Retinal pigment epithelial cell (primary cell): ENCODE measurements around the gene OR6C74.

Experiments used
- DNase-seq: peaks from one replicate; pipeline ENCODE4 v3.0.0-alpha.2; 2010; ENCODE audit warnings: low read depth
- H3K4me3 ChIP-seq: 2 replicates; pipeline ENCODE4 v1.5.1; 2011; ENCODE audit warnings: mild to moderate bottlenecking, low read length, control low read depth, moderate library complexity
- TF ChIP-seq, protein P1 (sequence below): conservative IDR thresholded peaks from 2 replicates; pipeline ENCODE4 v1.5.1; 2011; ENCODE audit warnings: low read depth, low read length, control low read depth, inconsistent platforms

Gene OR6C74

GRCh38 chr12:55244309-55244708, at the start of gene OR6C74:
Gene OR6C74, plus strand, starts transcription at chr12:55244609. Its CDS starts 2,679 bp downstream, at chr12:55247288.
- TF ChIP-seq, protein P1, sequence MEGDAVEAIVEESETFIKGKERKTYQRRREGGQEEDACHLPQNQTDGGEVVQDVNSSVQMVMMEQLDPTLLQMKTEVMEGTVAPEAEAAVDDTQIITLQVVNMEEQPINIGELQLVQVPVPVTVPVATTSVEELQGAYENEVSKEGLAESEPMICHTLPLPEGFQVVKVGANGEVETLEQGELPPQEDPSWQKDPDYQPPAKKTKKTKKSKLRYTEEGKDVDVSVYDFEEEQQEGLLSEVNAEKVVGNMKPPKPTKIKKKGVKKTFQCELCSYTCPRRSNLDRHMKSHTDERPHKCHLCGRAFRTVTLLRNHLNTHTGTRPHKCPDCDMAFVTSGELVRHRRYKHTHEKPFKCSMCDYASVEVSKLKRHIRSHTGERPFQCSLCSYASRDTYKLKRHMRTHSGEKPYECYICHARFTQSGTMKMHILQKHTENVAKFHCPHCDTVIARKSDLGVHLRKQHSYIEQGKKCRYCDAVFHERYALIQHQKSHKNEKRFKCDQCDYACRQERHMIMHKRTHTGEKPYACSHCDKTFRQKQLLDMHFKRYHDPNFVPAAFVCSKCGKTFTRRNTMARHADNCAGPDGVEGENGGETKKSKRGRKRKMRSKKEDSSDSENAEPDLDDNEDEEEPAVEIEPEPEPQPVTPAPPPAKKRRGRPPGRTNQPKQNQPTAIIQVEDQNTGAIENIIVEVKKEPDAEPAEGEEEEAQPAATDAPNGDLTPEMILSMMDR = no peak
- no peak for DNase-seq
- no peak within 1 kb of the TSS for H3K4me3 ChIP-seq

DNA sequence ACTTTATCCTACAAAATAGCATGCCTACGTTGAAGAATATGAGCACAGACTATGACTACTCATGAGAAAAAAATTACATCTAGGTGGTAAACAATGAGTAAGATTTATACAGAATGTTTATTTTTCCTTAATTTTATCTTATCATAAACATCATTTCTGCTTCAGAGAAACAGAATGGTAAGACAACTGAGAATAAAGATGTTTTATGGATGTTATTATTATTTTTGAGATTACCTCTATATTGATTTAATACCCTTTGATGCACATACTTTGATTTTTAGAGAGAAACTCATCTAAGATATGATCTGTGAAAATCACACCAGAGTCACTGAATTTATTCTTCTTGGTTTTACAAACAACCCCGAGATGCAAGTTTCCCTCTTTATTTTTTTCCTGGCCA, 23.7 kb upstream of the OR6C74 start, which contains the start of gene OR10A7:
TSS of gene OR10A7 (plus strand) at position 301 of the 400 bp plus-strand sequence. CDS start at position 301, 0 bp downstream.
- TF ChIP-seq, protein P1 = no peak
- no peak within 1 kb of the TSS for H3K4me3 ChIP-seq
- DNase-seq = no peak

DNA sequence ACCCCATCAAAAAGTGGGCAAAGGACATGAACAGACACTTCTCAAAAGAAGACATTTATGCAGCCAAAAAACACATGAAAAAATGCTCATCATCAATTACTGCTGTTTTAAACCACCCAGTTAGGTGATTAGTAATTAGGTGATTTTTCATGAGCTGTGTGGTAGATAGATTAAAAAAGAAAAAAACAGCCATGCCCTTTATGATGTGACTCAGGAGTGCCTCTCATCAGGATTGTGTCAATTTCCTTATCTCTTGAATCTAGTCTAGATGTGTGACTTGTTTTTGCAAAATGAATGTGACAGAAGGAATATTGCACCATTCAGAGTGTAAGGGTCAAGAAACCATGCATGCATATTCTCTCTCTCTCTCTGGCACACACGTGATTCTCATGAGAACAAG, 17.9 kb upstream of the OR6C74 start:
- H3K4me3 ChIP-seq = no peak overlapping the region
- DNase-seq = no peak
- TF ChIP-seq, protein P1 = no peak

DNA sequence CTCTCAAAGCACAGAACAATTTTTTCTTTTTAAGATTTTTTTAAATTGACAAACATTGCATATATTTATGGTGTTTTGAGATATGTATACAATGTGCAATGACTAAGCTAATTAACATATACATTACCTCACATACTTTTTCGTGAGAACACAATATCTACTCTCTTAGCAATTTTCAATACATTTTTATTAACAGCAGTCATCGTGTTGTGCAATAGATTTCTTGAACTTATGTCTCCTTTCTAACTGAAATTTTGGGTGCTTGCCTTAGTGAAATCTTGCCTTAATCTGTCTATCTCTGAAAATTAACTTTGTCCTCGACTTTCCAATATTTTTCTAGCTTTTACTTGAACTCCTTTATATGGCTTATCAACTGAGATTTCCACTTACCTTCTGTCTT, 16.8 kb upstream of the OR6C74 start:
- no peak overlapping the region for H3K4me3 ChIP-seq
- TF ChIP-seq, protein P1 = no peak
- no peak for DNase-seq

GRCh38 chr12:55246159-55246558, 1.8 kb downstream of the OR6C74 start:
- no peak overlapping the region for H3K4me3 ChIP-seq
- no peak for DNase-seq
- TF ChIP-seq, protein P1 = no peak

DNA sequence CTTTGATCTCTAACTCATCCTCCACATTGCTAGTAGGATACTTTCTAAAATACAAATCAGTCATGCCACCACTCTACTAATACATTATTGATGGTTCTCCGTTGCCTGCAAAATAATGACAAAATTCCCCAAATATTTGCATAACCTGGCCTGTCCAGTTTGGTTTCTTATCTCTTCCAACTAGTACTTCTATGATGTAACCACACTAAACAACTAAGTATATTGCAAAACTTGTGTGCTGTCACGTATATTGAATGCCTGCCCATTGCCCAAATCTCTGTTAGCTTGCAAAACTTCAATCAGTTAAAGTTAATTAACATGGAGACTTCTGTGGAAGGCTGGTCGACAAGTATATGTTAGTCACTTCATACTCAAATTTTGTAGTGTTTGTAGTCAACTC, 6.5 kb downstream of the OR6C74 start:
- H3K4me3 ChIP-seq = no peak overlapping the region
- TF ChIP-seq, protein P1 = no peak
- DNase-seq = no peak

GRCh38 chr12:55253281-55253680, 8.9 kb downstream of the OR6C74 start:
- no peak for DNase-seq
- TF ChIP-seq, protein P1 = no peak
- no peak overlapping the region for H3K4me3 ChIP-seq
